ENCODE data around the gene LKAAEAR1. TPM values are rescaled to one million over a fixed set of nuclear protein-coding genes. Genes with fewer than 3 reads are reported as not detected.

The LKAAEAR1 gene
- total and polyA plus RNA-seq, 2 of the 13 experiments (the other 11 are each of a cell fraction or from before 2014, with no cell fraction given): not detected

GRCh38 chr20:64064145-64064698 lies 20.0 kb downstream of the LKAAEAR1 start (continued):
- TF ChIP-seq ATF6 (CRISPR knock-in tag; conservative IDR thresholded peaks at IDR 0.05) (no peak), ELF1 (CRISPR knock-in tag; IDR thresholded peaks at IDR 0.05) (no peak), CENPBD1 (CRISPR knock-in tag; IDR thresholded peaks at IDR 0.05; ENCODE audit: borderline replicate concordance, low read depth) (0 out of 2 replicates have a peak, but pooled peaks have one; percentile 40), ZNF543 (CRISPR knock-in tag; IDR thresholded peaks at IDR 0.05) (no peak), PAX8 (CRISPR knock-in tag; IDR thresholded peaks at IDR 0.05; ENCODE audit: borderline replicate concordance) (peak; percentile 91; the same call in 1 of the 2 replicates), ZNF496 (CRISPR knock-in tag; IDR thresholded peaks at IDR 0.05; ENCODE audit: insufficient replicate concordance) (no peak), ARNTL (CRISPR knock-in tag; IDR thresholded peaks at IDR 0.05) (peak; percentile 82), IRX3 (CRISPR knock-in tag; IDR thresholded peaks at IDR 0.05; ENCODE audit: borderline replicate concordance, low read depth) (no peak), ZNF609 (CRISPR knock-in tag; IDR thresholded peaks at IDR 0.05; ENCODE audit: borderline replicate concordance) (peak; percentile 46; the same call in 1 of the 2 replicates), CBX1 (IDR thresholded peaks at IDR 0.05; ENCODE audit: low read depth) (no peak), ZBTB43 (CRISPR knock-in tag; conservative IDR thresholded peaks at IDR 0.05) (no peak), ZNF780A (CRISPR knock-in tag; IDR thresholded peaks at IDR 0.05) (no peak), MYPOP (CRISPR knock-in tag; IDR thresholded peaks at IDR 0.05) (no peak), RARA (CRISPR knock-in tag; IDR thresholded peaks at IDR 0.05) (peak; percentile 55), TFAP4 (IDR thresholded peaks at IDR 0.05; ENCODE audit: borderline replicate concordance, low read depth) (peak; percentile 56; the same call in 1 of the 2 replicates), SAP130 (CRISPR knock-in tag; IDR thresholded peaks at IDR 0.05; ENCODE audit: low read depth) (no peak), PITX1 (CRISPR knock-in tag; IDR thresholded peaks at IDR 0.05) (peak; percentile 45; the same call in 1 of the 2 replicates), HOXD1 (CRISPR knock-in tag; IDR thresholded peaks at IDR 0.05) (no peak), ZNF740 (CRISPR knock-in tag; IDR thresholded peaks at IDR 0.05) (0 out of 2 replicates have a peak, but pooled peaks have one; percentile 24)

Data from HepG2 (cell line).